Measurements from ENCODE around the gene C11orf58.

Gene C11orf58

DNA sequence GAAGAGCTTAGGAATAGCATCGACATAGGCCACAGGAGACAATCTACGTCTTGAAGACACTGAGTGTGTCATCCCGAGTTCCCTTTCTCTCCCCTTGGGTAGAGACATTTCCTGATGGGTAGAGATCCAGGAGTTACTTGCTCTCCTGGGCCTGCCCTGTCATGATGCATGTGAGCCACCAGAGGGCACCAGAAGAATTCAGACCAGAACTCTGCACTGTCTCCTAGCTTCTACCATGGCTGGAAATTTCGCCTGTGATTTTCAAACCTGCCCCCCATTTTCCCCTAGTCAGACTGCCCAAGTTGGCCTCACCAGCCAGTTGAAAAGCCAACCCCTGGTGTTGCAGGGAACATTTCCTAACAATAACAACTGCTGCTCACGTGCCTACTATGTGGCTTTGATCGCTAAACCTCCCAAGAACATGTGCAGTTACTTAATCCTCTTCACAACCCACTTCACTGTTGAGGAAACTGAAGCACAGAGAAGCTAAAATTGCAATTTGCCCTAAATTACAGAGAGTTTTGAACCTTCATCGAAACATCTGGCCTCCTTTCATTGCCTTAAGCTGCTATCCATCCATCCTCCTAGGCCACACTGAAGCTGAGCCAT is 47.2 kb downstream of the C11orf58 start:
- peak; percentile 40 for DNase-seq (ENCODE audit: low spot score)

DNA sequence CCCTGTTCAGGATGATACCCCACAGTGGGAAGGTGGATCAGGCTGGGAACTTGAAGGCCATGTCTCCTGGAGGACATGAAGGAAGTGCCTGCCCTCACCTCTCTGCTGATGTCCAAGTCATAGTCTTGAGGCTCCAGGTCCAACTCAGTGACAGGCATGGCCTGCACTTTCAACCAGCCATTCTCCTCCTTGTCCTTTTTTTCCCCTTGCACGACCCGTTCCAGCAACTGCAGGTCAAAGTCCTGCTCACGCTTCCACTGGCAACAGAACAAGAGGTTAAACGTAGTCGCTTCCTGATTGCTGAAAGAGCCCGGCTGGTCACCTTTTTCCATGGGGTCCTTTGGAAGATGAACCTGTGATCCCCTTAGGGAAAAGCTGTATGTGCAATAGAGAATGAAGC is 47.7 kb downstream of the C11orf58 start:
- DNase-seq (ENCODE audit: low spot score): no peak

DNA sequence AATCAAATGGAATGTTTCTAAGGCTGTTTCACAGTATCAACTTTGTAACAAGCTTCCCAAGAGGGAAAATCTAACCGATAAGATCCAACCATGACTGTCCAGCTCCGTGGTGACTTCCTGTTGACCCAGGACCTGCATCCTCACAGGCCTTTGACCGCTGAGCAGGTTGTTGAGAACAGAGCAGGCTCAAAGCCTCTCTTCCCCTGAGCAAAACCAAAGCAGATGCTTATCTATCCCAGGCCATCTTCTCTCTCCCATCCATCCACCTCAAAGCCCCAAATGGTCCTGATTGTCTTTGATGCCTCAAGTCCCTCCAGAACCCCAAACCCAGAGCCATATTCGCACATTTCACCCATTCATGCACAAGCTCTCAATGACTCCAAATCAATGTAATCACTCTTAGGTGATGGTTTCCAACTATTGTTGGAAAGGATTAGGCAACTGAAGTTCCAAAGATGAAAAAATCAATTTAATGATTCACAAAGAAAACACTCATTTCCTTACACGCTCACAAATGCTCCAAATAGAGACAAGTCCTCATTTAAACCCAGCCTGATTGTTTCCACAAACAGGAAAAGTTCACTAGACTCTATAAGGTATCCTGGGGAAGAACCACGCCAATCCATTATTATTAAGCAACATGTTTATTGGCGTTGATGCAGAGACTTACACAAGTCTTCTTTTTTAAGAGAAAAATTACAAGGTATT is 48.7 kb downstream of the C11orf58 start:
- no peak for DNase-seq (ENCODE audit: low spot score)

DNA sequence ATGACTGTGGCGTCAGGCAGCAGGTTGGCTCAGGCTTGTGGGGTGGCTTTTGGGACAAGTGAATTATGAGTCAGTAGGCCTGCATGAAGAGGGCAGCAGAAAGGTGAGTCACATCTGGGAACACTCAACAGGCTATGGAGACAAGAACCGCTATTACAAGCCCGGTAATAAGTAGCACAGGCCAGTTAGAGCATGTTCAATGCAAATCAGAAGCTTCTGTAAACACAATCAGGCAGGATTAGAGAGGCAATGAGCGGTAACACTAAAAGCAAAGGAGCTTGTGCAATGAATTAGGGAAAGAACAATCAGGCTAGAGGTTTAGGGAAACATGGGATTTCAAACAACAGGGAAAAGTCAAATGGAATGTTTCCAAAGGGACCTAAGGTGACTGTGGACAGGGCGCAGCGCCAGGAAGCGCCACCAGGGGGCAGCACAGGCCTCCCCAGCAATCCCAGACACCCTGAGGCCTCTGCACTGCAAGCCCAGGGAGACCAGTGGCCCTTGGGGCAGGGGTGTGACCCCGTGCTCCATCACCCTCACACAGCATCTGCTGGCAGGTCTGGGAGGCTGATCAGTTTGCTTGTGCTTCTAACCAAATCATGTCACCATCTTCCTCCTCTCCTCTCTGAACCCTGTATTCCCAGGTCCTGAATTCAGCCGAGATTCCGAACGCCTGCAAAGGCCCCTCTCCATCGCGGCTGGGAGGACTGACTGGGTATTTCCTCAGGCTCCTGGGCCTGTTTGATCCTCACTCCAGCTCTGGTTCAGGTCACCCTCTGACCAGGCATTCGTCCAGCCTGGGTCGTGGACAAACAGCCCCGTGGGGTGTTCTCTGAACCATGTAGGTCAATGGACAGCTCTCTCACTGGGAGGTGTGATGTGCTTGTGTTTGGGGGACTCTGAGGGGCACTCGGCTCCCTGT is 50.0 kb downstream of the C11orf58 start:
- DNase-seq (ENCODE audit: low spot score): peak; percentile 46

DNA sequence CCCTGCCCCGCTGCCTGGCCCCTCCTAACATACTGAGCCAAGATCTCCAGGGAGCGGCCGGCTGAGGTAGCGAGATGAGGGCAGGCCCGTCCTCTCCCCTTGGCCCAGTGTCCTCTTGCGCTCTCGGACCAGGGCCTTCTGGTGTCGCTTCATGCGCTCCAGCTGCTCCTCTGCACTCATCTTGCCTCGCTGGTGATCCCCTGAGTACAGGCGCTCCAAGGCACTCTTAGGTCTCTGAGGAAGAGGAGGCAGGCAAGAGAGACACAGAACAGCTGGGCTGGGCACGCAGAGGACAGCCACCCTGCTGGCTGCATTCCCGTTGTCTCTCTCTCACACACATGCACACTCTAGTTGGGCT is 50.6 kb downstream of the C11orf58 start:
- no peak for DNase-seq (ENCODE audit: low spot score)

DNA sequence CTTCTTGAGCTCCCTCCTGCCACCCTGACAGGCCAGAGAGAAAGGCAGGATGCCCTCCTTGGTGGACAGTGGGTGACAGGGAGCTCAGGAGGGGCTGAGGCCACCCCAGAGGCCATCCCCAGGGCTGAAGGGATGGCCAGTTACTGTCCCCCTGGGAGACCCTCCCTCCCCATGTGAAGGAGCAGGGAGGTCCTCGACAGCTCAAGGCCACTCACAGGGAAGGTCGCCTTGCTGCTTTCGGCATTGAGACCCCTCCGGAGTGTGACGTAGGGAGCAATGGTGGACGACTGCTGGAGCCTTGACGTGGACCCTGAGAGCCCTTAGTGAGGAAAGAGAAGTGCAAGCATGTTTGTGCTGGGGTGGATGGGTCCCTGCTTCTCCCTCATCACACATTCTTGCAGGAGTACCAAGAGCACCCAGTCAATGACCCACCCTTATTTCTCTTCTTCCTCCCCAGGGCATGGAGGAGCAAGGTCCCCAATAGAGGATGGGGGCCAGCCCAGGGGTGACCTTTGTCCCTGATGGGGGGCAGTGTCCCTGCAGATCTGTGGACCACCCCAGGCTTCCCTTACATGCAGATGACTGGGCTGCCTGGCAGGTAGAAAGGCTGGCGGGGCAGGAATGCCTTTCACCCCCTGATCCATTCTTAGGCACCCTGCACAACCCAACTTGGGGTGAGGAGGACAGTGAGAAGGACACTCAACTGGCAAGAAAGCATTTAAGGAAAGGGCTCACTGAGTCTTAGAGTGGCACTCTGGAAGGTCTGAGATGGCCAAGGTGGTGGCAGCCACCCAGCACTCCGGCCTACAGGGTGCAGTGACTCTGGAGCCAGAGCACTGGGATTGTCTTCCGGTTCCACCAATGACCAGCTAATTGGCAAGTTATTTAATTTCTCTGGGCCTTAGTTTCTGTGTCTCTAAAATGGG is 51.4 kb downstream of the C11orf58 start:
- no peak for DNase-seq (ENCODE audit: low spot score)

DNA sequence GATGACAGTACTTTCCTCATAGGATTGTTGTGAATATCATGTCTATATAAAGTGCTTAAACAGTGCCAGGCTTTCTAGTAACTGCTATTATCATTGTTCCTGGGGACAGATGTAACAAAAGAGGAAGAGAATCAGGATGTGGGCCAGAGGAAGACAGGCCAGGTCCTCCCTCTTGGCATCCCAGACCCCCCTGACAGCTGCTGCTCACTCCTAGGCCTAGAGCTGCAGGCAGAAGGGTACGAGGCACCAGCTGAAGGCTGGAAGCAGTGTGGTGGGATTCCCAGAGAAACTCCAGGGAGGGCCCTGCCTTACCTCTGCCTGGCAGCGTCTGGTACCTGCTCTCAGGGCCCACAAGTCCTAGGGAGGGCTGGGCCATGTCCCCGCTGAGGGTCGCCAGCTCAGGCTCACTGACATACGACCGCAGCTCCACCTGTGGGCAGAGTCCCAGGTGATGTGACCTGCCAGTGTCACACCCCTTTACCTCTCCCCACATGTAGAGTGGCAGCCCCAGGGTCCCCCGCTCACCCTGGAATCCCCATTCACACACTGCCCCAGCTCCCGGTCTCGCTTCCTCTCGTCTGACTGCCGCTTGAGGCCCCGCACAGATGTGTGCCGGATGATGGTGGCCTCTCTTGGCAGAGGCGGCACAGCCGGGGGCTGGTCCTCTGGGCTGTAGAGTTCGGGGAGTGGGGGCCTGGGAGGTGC is 52.2 kb downstream of the C11orf58 start:
- DNase-seq (ENCODE audit: low spot score): no peak

DNA sequence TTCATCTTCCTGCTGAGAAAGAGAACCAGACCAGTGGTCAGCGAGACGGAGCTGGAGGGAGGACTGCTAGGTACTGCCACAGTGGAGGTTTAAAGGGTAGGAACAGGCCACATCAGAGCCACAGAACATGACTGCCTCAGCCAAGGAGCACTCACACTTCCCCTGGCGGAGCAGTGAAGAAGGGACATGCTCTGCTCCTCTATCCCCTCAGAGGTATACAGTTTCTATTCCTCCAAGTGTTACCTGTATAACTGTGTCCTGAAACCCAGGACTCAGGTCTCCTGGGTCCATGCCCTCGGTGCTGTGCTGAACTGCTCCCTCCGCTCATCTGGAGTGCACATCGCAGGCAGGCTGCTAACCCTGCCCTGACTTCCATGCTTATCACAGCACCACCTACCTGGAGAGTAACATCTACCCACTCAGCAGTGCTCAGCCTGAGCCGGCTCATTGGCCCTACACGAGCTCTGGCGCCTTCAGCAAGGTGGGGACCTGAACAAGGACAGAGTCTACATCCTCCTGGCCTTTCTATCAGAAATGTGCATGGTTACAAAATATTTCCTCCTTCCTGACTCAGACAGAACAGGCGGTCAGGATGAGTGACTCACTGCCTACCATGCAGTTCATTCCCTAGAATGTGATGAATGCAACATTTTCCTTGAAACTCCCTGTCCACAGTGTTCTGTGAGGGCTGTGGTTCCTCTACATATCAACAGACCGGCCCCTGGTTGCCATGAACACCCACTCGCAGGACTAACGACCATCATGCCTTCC is 52.9 kb downstream of the C11orf58 start:
- no peak for DNase-seq (ENCODE audit: low spot score)

DNA sequence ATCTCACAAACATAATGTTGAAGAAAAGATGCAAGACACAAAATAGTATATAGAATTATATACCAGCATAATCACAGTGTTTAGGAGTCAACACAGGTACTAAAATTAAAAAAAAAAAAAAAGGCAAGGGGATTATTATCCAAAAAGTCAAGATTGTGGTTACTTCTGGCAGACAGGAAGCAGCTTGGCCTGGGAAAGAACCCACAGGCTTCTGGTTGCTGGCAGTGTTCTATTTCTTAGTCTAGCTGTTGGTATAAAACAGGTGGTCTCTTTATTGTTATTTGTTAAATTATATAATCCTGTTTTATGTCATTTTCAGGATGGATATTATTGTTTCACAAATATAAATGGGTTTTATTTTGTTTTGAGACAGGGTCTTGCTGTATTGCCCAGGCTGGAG is 54.0 kb downstream of the C11orf58 start:
- DNase-seq (ENCODE audit: low spot score): no peak

DNA sequence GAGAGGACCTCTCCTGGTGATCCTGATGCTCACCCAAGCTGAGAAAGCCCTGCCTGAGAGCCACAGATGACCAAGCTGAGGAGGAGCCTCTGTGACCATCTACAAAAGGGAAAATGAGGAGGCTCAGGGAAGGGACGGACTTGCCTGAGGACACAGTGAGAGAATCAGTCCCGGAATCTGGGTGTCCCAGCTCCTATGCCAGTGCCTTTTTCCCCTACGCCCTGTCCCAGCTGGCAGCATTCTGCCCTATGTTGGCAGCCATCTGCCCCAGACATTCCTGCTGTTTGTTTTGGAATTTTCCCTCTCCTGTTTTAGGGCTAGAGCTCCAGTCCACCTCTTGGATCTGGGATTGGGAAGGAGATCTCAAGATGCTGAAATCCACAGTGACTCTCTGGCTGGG is 54.6 kb downstream of the C11orf58 start:
- DNase-seq (ENCODE audit: low spot score): no peak

DNA sequence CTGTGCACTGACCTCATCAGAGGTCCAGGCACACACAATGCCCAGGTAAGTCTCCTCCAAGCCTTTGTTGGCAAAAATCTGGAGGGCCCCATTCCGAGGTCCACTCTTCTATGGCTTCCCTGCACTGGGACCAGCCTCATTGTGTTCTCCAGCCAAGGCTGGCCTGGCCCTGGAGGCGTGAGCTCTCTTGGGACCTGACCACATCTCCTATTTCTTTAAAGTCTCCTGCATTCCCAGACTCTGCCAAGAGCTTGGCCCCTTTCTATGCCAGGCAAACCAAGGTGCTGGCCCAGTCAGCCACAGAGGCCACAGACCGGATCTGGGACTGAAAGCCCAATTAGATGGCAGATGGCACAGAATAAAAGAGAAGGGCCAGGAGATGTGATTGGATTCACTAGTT is 55.1 kb downstream of the C11orf58 start:
- DNase-seq (ENCODE audit: low spot score): no peak

DNA sequence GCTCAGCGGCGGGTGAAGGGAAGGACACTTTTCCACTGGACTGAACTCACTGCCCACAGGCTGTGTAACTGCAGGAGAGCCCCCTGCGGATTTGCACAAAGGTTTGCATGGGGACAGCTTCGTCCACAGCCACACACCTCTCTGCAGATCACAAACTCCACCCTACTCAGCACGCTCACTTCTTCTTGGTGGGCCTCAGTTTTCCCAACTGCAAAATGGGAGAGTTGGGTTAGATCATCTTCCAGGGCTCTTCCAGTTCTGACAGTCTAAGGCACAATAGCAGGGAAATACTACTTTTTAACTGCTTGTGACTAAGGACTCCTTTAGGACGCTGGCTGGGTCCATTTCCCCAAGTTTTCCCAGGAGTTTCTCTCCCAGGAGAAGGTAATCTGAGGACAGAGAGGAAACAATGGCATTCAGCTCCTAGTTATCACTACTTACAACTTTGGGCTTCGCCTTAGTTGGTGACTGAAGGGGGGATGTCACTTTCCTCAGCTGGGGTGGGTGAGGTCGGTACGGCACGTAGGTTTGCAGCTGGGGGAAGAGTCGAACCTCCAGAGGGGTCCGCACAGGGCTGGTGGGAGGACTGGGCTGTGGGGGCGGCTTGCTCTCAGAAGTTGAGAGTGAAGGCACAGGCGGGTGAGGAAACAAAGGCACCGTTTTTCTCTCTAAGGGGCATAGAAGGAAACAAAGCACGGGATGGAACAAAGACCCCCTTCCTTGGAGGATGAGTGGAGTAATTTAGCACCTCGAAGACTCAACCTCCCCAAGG is 55.8 kb downstream of the C11orf58 start:
- DNase-seq (ENCODE audit: low spot score): no peak

DNA sequence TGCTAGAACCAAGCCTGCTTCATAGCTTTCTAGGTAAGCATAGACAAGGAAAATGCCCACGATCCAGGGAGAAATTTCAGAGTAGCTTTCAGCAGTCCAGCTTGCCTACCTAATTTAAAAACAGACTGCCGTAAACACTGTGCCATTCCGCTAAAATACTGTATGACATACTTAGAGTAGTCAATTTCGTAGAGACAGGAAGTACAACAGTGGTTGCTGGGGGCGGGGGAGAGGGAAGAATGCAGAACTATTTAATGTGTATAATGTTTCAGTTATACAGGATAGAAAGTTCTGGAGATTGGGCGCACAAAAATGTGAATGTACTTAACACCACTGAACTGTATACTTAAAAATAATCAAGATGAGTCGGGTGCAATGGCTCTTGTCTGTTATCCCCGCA is 56.7 kb downstream of the C11orf58 start:
- no peak for DNase-seq (ENCODE audit: low spot score)

DNA sequence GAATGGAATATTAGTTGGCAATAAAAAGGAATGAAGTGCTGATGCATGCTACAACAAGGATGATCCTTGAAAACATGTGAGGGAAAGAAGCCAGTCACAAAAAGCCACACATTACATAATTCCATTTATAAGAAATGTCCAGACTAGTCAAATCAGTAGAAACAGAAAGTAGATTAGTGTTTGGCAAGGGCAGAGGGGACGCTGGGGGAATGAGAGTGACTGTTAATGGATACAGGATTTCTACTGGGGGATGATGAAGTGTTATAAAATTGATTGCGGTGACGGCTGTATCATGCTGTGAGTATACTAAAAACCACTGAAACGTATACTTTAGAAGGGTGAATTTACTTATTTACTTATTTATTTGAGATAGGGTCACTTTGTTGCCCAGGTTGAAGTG is 57.9 kb downstream of the C11orf58 start:
- no peak for DNase-seq (ENCODE audit: low spot score)

DNA sequence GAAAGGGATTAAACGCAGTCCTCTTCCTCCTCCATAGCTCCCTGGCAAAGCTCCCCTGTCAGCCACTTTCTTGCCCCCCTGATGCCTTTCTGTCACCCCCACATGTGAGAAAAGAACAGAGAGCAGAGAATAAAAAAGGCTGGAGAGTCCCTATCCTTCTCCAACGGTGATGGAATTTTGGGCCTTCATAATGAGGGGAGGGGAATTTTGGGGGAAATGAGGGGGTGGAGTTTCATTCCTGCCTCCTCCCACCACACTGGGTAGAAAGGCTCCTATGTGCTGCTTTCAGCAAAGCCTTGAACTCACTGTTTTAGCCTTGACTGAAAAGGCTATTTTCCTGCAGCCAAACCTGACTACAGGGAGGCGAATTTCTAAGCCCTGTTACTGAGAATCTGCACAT is 59.3 kb downstream of the C11orf58 start:
- no peak for DNase-seq (ENCODE audit: low spot score)

DNA sequence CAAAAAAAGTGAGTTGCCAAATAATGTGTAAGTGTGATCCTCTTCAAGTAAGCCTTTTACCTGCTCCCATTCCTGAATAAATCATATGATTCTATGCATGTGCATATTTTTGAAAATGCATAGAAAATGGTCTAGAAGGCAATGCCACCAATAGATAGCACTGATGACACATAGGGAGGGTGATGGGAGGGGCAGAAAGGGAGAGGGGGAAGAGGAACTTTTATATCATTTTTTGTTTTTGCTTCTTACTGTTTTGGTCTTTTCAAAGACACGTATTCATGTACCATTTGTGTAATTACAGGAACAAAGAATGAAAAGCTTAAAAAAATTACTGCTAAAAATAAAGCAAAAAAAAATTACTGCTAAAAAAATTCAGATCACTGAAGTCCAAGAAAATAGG is 60.8 kb downstream of the C11orf58 start:
- DNase-seq (ENCODE audit: low spot score): no peak

DNA sequence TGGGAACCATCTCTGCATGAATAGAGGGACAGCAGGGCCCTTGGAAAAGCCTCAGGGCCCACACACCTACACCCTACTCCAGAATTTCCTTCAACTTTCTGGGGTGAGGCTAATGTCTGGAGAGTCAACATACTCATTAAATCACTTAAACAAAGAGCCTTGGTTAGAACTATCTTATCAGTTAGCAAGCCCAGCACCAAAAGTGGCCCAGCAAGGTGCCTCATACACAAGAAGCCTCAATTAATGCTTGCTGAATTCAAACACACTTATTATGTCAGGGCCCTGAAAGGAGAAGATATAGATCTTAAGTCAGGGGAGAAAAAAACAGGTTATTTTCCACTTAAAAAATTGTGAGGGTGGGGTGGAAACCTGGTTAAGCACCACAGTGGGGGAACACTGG is 61.4 kb downstream of the C11orf58 start:
- DNase-seq (ENCODE audit: low spot score): no peak

DNA sequence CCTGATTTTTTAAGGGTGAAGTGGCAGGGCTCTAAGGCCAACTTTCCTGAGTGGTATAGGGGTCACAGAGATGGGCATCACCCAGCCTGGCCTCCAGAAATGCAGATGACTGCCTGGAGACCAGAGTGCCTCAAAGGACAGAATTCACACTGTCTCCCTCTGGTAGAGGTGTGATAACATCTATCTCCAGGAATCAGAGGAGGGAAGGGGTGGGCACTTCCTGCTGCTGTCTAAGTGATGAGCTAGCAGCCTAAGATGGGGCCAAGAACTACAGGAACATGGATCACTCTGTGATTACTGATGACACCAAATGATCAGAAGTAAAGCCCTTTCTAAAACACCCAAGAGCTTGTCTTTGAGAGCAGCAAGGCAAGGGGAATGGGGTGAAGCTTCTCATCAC is 61.9 kb downstream of the C11orf58 start:
- no peak for DNase-seq (ENCODE audit: low spot score)

DNA sequence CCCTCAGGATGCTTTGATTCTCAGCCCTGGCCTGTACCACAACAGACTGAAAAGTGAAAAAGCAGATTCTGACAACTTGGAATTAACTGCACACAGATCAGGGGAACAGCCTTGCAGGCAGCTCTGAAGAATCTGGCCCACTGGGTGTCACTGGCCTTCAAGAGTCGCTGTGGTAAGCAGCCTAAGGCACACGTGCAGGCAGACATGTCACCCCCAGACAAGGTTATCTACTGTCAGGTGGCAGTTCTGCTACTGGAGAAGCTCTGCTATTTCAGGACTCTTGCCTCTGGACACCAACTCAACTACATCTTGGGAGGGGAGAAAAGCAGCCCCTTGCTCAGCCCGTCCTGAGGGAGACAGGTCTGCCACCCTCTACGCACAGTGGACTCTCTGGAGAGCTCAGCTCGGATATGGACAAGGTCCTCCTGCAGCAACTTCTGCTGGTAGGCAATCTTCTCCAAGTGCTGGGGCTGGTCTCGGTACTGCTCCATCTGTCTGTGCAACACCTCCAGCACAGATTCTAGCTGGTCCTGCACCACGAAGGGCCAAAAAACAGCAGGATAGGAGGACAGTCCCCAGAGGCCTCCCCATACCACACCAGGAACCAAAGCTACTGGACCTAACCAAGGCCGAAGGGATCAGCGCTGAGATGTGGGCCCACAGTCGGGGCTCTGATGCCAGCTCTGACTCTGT is 63.0 kb downstream of the C11orf58 start:
- DNase-seq (ENCODE audit: low spot score): no peak

Data from CD4-positive, alpha-beta T cell treated with Interleukin-6 at 100 ng/mL for 8 hours (primary cell).